ENCODE measurements around the gene CLSTN1. TPM values are rescaled to one million over a fixed set of nuclear protein-coding genes. Genes with fewer than 3 reads are reported as not detected.

CLSTN1 gene
- 100 to 1,000 TPM in 1 of 2 experiments, 10 to 100 TPM in 1; 96.0 to 101 TPM for total RNA-seq

GRCh38 chr1:9823943-9824701 lies at the start of gene CLSTN1:
CLSTN1 (minus strand) TSS chr1:9823965; CDS start chr1:9823733, 232 bp downstream.

Other genes with a start within 250 kb of the CLSTN1 start
- 10 to 100 TPM; 13.3 to 14.1 TPM for gene TMEM201, start 235.1 kb downstream of the CLSTN1 start, total RNA-seq
- gene PIK3CD, start 172.2 kb downstream of the CLSTN1 start, total RNA-seq: 100 to 1,000 TPM; 226 to 231 TPM
- 10 to 100 TPM; 11.0 to 11.5 TPM for gene CTNNBIP1, start 86.3 kb upstream of the CLSTN1 start, total RNA-seq
- 10 to 100 TPM; 27.9 to 28.6 TPM for gene LZIC, start 119.4 kb upstream of the CLSTN1 start, total RNA-seq
- gene NMNAT1, start 119.5 kb upstream of the CLSTN1 start, total RNA-seq: 1 to 10 TPM; 7.1 to 7.5 TPM
- not detected for gene RBP7, start 173.3 kb upstream of the CLSTN1 start, total RNA-seq
- gene UBE4B, start 209.0 kb upstream of the CLSTN1 start, total RNA-seq: 10 to 100 TPM; 30.2 to 31.6 TPM